GM18861 (cell line): ENCODE measurements around the gene ERG.

Source experiments
- ATAC-seq: cut with Tn5 transposase; IDR thresholded peaks from one replicate; pipeline ENCODE4 v1.9.1; 2021; ENCODE audit not compliant: unreplicated experiment

Gene ERG

GRCh38 chr21:38340131-38340530, 158.1 kb downstream of the ERG start:
- ATAC-seq: no peak

DNA sequence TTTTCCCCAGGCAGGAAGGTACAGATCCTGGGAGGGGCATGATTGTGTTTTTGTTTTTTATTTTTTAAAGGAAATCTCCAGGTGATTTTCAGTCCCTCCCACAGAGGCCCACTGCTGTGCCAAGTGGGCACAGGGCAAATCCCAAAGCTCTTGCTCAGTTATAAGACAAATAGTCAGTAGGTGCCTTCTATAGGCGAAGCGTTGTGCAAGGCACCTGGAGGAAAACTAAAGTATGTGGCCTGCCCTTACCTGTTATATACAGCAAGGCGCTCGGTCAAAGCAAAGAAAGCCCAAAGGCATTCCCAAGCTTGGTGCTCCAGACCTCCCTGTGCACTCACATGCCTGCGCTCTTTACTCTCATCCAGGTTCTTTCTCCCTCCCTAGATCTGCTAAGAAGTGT, 160.5 kb downstream of the ERG start:
- no peak for ATAC-seq

GRCh38 chr21:38334866-38335265, 163.4 kb downstream of the ERG start:
- ATAC-seq: no peak

DNA sequence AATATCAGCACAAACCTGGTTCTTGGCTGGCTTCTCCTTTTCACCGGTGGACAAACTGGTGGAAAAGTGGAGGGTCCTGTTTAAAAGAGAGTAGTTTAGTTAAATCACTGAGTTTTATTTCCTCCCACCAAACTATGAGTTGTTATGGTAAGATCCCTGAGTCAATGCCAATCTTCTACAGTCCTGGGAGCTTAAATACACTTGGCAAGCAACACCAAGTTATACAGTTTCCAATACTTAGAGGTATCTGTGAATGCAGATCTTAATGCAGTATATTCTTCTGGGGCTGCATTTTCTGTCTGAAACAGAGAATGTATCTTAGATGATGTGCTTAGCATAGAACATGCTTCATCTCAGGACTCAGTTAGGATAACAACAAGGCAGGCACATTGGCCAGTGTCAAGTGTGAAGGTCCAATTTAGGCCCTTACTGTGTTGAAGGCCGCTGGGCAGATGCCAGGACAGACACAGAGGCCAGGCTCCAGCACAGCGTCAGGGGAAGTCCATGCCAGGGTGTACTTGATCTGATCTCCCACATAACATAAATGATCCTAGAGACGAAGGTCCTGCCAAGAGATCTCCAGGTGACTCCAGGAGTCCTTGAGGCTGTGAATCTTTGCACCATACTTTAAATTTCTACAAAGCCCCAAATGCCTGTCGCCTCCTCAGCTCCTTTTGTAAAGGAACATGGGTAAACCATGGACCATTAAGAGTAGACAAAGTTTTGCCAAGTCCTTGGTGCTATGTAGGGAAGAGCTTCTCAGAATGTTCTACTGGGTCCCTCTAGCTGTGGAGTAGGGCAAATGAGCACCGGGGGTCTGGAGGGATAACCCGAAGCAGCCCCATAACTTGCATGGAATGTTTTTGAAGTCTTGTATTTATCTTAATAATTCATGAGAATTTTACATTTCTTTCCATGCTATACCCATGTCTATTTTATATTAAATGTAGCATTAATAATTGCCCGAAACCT, 164.7 kb downstream of the ERG start:
- ATAC-seq: no peak

GRCh38 chr21:38330666-38331065, 167.6 kb downstream of the ERG start:
- ATAC-seq: no peak
